Esophagus squamous epithelium (tissue), 5 donors: Measurements from ENCODE around the gene CREB3L2. TPM values are rescaled to one million over a fixed set of nuclear protein-coding genes. Genes with fewer than 3 reads are reported as not detected.

Experiments used
- DNase-seq: peaks from one replicate; lab custom pipeline; 2025; lab: John Stamatoyannopoulos, UW
- H3K27ac ChIP-seq, 4 donors: fragments of 200-600 bp; sonication (generic); one replicate each; pipeline ENCODE4 v1.5.1; 2016 to 2019; ENCODE audit warnings: mild to moderate bottlenecking in 1 of 4
- H3K27me3 ChIP-seq, 4 donors: fragments of 200-600 bp; sonication (generic); 1 replicate in 3 of 4; 2 replicates in 1 of 4; pipeline versions ENCODE4 v1.5.1 to v1.6.0; 2017 to 2021; ENCODE audit warnings: antibody characterized with exemption in 1 of 4
- H3K36me3 ChIP-seq, 3 donors: fragments of 200-600 bp; sonication (generic); one replicate each; pipeline ENCODE4 v1.5.1; 2016 to 2019
- H3K4me1 ChIP-seq, 3 donors: fragments of 200-600 bp; sonication (generic); one replicate each; pipeline ENCODE4 v1.5.1; 2017 to 2019
- H3K4me3 ChIP-seq, 4 donors: fragments of 200-600 bp; sonication (generic); 1 replicate in 3 of 4; 2 replicates in 1 of 4; pipeline ENCODE4 v1.5.1; 2016 to 2019; ENCODE audit warnings: mild to moderate bottlenecking in 2 of 4, moderate library complexity in 1 of 4
- H3K9me3 ChIP-seq, 3 donors: fragments of 200-600 bp; sonication (generic); one replicate each; pipeline ENCODE4 v1.5.1; 2016 to 2019
- POLR2A ChIP-seq, 4 donors: fragments of 450-650 bp; IDR thresholded peaks; one replicate each; pipeline ENCODE4 v1.6.1; 2017; ENCODE audit warnings: antibody characterized with exemption in 4 of 4, mild to moderate bottlenecking in 4 of 4, moderate library complexity in 3 of 4
- WGBS, 2 donors: methylation state at CpG; one replicate each; pipeline ENCODE4 v1.1.5; 2018; 5-methylcytosine and 5-hydroxymethylcytosine counted together
- intact Hi-C: fragments of 100-400 bp; cut with DNase I; formaldehyde crosslinking; loops from one replicate; pipeline ENCODE4 v1.15.0; 2022
- total RNA-seq, 4 donors: library from RNA; depleted of rRNA; stranded (reverse); fragments of >200 nt; gene quantifications; one replicate each; pipeline ENCODE4 v1.1.0, GENCODE V29; 2016
- TF ChIP-seq, protein P1 (sequence below), 6 experiments: fragments of 450-650 bp in 4 of 6; fragments of 200-600 bp in 2 of 6; sonication (generic) in 2 of 6; IDR thresholded peaks; one replicate each; pipeline ENCODE4 v1.5.1; 2016 to 2019; ENCODE audit warnings: antibody characterized with exemption in 6 of 6, mild to moderate bottlenecking in 4 of 6, moderate library complexity in 4 of 6
- donor health status: DM: yes; HTN: yes; CAD: no.

Gene CREB3L2
- total RNA-seq, 4 donors from 2014 or later: 14.9 to 21.9 (median 17.3) TPM

- Histone ChIP-seq H3K36me3 (no peaks in the 10 kb centered on the region), H3K9me3 (no peaks in the 10 kb centered on the region), H3K27me3 (no peaks in the 10 kb centered on the region), H3K4me3 (no peak overlapping the region), H3K27ac (no peak overlapping the region), H3K4me1 (no peaks in the 10 kb centered on the region)
- WGBS, 2 donors: 39 to 40% methylated on average over 2 of the region's 2 CpGs
- TF ChIP-seq POLR2A (IDR thresholded peaks at IDR 0.05): no peak
- TF ChIP-seq, protein P1, sequence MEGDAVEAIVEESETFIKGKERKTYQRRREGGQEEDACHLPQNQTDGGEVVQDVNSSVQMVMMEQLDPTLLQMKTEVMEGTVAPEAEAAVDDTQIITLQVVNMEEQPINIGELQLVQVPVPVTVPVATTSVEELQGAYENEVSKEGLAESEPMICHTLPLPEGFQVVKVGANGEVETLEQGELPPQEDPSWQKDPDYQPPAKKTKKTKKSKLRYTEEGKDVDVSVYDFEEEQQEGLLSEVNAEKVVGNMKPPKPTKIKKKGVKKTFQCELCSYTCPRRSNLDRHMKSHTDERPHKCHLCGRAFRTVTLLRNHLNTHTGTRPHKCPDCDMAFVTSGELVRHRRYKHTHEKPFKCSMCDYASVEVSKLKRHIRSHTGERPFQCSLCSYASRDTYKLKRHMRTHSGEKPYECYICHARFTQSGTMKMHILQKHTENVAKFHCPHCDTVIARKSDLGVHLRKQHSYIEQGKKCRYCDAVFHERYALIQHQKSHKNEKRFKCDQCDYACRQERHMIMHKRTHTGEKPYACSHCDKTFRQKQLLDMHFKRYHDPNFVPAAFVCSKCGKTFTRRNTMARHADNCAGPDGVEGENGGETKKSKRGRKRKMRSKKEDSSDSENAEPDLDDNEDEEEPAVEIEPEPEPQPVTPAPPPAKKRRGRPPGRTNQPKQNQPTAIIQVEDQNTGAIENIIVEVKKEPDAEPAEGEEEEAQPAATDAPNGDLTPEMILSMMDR (IDR thresholded peaks at IDR 0.05): no peak
- DNase-seq: no peak
- intact Hi-C loops: no loop called here
Observed at GRCh38 chr7:138036135-138036534, 34.2 kb upstream of the CREB3L2 start.

- intact Hi-C loops: no loop called here
- Histone ChIP-seq H3K27ac (no peak overlapping the region), H3K9me3 (no peaks in the 10 kb centered on the region), H3K4me3 (no peak overlapping the region), H3K27me3 (no peaks in the 10 kb centered on the region), H3K36me3 (no peaks in the 10 kb centered on the region), H3K4me1 (no peaks in the 10 kb centered on the region)
- no peak for TF ChIP-seq POLR2A (IDR thresholded peaks at IDR 0.05)
- TF ChIP-seq, protein P1 (IDR thresholded peaks at IDR 0.05): no peak
- no peak for DNase-seq
- WGBS, 2 donors: 60 to 78% methylated on average over 4 of the region's 4 CpGs
Observed at GRCh38 chr7:138033241-138033640, 31.4 kb upstream of the CREB3L2 start.

DNA sequence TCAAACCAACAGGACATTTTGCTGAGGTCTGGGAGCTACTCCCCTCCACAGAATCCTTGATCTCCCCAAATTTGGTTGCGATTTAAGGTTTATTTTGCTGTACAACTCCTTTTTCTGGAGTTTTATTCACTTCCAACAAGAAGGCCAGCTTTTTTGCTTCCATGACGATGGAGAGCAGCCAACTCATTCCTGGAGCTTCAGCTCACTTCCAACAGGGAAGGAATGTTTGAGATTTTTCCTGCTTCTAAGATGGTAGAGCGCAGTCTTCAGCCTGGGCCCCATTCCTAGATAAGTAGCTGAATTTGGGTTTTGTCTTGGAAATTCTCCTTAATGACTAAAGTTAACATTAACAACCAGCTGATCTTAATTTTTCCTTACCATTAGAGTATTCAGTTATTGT lies 30.9 kb upstream of the CREB3L2 start:
- no peak overlapping the region for H3K4me3 ChIP-seq
- no peak for TF ChIP-seq POLR2A (IDR thresholded peaks at IDR 0.05)
- H3K36me3 ChIP-seq: no peaks in the 10 kb centered on the region
- no peak overlapping the region for H3K27ac ChIP-seq
- no peaks in the 10 kb centered on the region for H3K27me3 ChIP-seq
- no peaks in the 10 kb centered on the region for H3K9me3 ChIP-seq
- WGBS, 2 donors: 74 to 82% methylated on average over 3 of the region's 3 CpGs
- intact Hi-C loops: no loop called here
- no peaks in the 10 kb centered on the region for H3K4me1 ChIP-seq
- DNase-seq: no peak

GRCh38 chr7:138032186-138032585 lies 30.3 kb upstream of the CREB3L2 start:
- Histone ChIP-seq H3K4me1 (no peaks in the 10 kb centered on the region), H3K27ac (no peak overlapping the region), H3K9me3 (no peaks in the 10 kb centered on the region), H3K4me3 (no peak overlapping the region), H3K36me3 (no peaks in the 10 kb centered on the region), H3K27me3 (no peaks in the 10 kb centered on the region)
- DNase-seq: no peak
- intact Hi-C loops: no loop called here
- TF ChIP-seq POLR2A (IDR thresholded peaks at IDR 0.05): no peak
- TF ChIP-seq, protein P1 (IDR thresholded peaks at IDR 0.05): no peak

DNA sequence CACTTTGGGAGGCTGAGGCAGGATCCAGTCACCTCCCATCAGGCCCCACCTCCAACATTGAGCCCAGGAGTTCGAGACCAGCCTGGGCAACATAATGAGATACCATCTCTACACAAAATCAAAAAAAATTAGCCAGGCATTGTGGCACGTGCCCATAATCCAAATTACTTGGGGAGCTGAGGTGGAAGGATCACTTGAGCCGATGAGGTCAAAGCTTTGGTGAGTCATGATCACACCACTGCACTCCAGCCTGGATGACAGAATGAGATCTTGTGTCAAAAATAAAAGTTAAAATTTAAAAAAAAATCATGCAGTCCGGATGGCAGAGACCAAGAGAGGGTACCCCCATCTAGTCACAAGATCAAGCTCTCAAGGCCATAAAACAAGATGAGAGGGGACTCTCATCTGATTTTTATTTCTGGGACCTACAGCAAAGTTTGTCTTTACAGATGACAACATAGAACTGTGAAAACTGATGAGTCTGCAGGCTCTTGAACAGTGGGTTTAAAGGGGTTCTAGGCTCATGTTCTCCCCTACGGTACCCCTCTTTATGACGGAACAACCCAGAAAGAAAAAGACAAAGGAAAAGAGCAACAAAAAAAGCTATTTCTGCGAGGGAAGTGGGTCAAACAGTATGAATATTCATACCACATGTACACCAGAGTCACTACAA lies 28.9 kb upstream of the CREB3L2 start:
- no peak for TF ChIP-seq POLR2A (IDR thresholded peaks at IDR 0.05)
- TF ChIP-seq, protein P1 (IDR thresholded peaks at IDR 0.05): no peak
- WGBS, 2 donors: 70 to 78% methylated on average over 7 of the region's 7 CpGs
- intact Hi-C loops: no loop called here
- H3K9me3 ChIP-seq: no peaks in the 10 kb centered on the region
- no peaks in the 10 kb centered on the region for H3K4me1 ChIP-seq
- no peak overlapping the region for H3K4me3 ChIP-seq
- no peak for DNase-seq
- H3K27me3 ChIP-seq: no peaks in the 10 kb centered on the region
- no peak overlapping the region for H3K27ac ChIP-seq
- H3K36me3 ChIP-seq: no peaks in the 10 kb centered on the region
